Hematopoietic multipotent progenitor cell treated with erythropoietin and hydrocortisone succinate and interleukin-3 and kit ligand, for 4 days (in vitro differentiated cells): ENCODE measurements around the gene TNNC1.

Experiments
- DNase-seq: peaks from one replicate; pipeline ENCODE4 v3.0.0-alpha.2; 2015

Gene TNNC1

GRCh38 chr3:52456800-52457183 is 3.0 kb upstream of the TNNC1 start:
- DNase-seq = no peak

- DNase-seq = peak; percentile 44
Observed at GRCh38 chr3:52456169-52456799, 2.4 kb upstream of the TNNC1 start.

- DNase-seq = peak; percentile 94
Observed at GRCh38 chr3:52455283-52456168, 1.7 kb upstream of the TNNC1 start, which contains the start of gene NISCH. Gene NISCH (plus strand): TSS chr3:52455604. CDS start chr3:52455642, 38 bp downstream.

GRCh38 chr3:52454938-52455282 is 1.1 kb upstream of the TNNC1 start:
- no peak for DNase-seq

- DNase-seq = no peak
Observed at GRCh38 chr3:52454250-52454937, 553 bp upstream of the TNNC1 start.

GRCh38 chr3:52452570-52453221 is 1.1 kb downstream of the TNNC1 start:
- no peak for DNase-seq

GRCh38 chr3:52452126-52452525 is 1.7 kb downstream of the TNNC1 start:
- no peak for DNase-seq

- no peak for DNase-seq
Observed at GRCh38 chr3:52451237-52452083, 2.4 kb downstream of the TNNC1 start.

GRCh38 chr3:52450489-52451236 is 3.2 kb downstream of the TNNC1 start:
- no peak for DNase-seq

- no peak for DNase-seq
Observed at GRCh38 chr3:52447512-52448355, 6.1 kb downstream of the TNNC1 start.

- peak; percentile 87 for DNase-seq
Observed at GRCh38 chr3:52446631-52447511, 7.0 kb downstream of the TNNC1 start.

- DNase-seq = no peak
Observed at GRCh38 chr3:52446042-52446441, 7.8 kb downstream of the TNNC1 start.

GRCh38 chr3:52444860-52445793 is 8.7 kb downstream of the TNNC1 start, which contains the start of gene SEMA3G:
Gene SEMA3G (minus strand): TSS chr3:52445103. CDS start chr3:52445027, 76 bp downstream.
- DNase-seq = peak; percentile 94

- no peak for DNase-seq
Observed at GRCh38 chr3:52443791-52444687, 9.8 kb downstream of the TNNC1 start.

GRCh38 chr3:52443268-52443610 is 10.6 kb downstream of the TNNC1 start:
- DNase-seq = no peak

GRCh38 chr3:52442409-52443267 is 11.2 kb downstream of the TNNC1 start:
- DNase-seq = no peak
